ENCODE results near the gene PPIB.

DNA sequence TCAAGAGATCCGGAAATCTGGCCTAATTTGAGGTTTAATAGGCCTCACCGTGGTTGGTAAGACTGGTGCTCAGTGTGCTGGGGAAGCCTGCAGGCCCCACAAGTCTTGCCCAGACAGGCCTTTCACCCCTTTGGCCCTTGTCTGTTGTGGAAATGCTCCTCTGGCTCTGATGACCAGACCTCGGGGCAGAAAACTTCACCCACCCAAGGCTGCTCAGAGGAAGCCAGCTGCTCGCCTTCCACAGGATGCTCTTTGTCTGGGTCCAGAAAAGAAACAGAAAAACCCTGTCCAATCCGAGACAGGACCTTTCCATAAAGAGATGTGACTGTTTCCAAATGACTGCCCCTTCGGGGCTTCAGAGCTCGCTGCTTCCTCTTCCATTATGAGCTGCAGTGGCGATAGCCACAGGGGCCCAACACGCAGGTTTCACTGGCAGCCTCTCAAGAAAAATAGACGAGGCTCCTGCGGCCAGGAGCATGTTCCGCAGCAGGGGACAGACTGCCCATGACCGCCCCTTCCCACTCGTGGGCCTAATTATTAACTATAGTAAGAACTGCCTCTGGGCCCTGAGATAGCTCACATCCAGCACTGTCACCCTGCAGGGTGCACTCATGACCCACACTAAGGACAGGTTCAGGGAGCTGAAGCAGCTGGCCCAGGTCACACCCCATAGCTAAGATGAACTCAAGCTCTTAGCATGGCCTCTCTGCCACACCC is 18.1 kb downstream of the PPIB start:
- TF ChIP-seq, protein P1, sequence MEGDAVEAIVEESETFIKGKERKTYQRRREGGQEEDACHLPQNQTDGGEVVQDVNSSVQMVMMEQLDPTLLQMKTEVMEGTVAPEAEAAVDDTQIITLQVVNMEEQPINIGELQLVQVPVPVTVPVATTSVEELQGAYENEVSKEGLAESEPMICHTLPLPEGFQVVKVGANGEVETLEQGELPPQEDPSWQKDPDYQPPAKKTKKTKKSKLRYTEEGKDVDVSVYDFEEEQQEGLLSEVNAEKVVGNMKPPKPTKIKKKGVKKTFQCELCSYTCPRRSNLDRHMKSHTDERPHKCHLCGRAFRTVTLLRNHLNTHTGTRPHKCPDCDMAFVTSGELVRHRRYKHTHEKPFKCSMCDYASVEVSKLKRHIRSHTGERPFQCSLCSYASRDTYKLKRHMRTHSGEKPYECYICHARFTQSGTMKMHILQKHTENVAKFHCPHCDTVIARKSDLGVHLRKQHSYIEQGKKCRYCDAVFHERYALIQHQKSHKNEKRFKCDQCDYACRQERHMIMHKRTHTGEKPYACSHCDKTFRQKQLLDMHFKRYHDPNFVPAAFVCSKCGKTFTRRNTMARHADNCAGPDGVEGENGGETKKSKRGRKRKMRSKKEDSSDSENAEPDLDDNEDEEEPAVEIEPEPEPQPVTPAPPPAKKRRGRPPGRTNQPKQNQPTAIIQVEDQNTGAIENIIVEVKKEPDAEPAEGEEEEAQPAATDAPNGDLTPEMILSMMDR (conservative IDR thresholded peaks at IDR 0.05; ENCODE audit: low read depth, low read length): no peak
- TF ChIP-seq EZH2 (IDR thresholded peaks at IDR 0.05; ENCODE audit: borderline replicate concordance, low read depth, low read length, poor library complexity, severe bottlenecking): no peak
